Left kidney (tissue), 2 donors: ENCODE results near the gene NPEPL1. TPM values are rescaled to one million over a fixed set of nuclear protein-coding genes. Genes with fewer than 3 reads are reported as not detected.
"Not testable (repeated sequence)": the region's sequence is repeated elsewhere in the genome, so short reads cannot be mapped to it uniquely, and the experiment has no call there.

Source experiments
- DNase-seq: peaks from one replicate; pipeline ENCODE4 v3.0.0-alpha.2; 2013
- polyA plus RNA-seq: library from polyadenylated mRNA; unstranded; fragments of 120-200 nt; gene quantifications from one replicate; pipeline ENCODE4 v1.2.1, GENCODE V29; 2013; ENCODE audit not compliant: insufficient read length

Gene NPEPL1
- polyA plus RNA-seq, 1 donor: 41.7 TPM

- no peak for DNase-seq
Measured at GRCh38 chr20:58712806-58713731, 20.5 kb downstream of the NPEPL1 start.

- no peak for DNase-seq
Measured at GRCh38 chr20:58713801-58714339, 21.3 kb downstream of the NPEPL1 start.

GRCh38 chr20:58714340-58714922, 21.8 kb downstream of the NPEPL1 start:
- DNase-seq: no peak

GRCh38 chr20:58714923-58715351, 22.3 kb downstream of the NPEPL1 start:
- no peak for DNase-seq

GRCh38 chr20:58715391-58715800, 22.8 kb downstream of the NPEPL1 start:
- DNase-seq: no peak

GRCh38 chr20:58715801-58716475, 23.3 kb downstream of the NPEPL1 start:
- DNase-seq: no peak

GRCh38 chr20:58716476-58717277, 24.1 kb downstream of the NPEPL1 start:
- no peak for DNase-seq

GRCh38 chr20:58717278-58718091, 24.9 kb downstream of the NPEPL1 start:
- DNase-seq: no peak

GRCh38 chr20:58718121-58718563, 25.5 kb downstream of the NPEPL1 start:
- DNase-seq: no peak

- no peak for DNase-seq
Measured at GRCh38 chr20:58718729-58719128, 26.1 kb downstream of the NPEPL1 start.

GRCh38 chr20:58719258-58719657, 26.7 kb downstream of the NPEPL1 start:
- no peak for DNase-seq

GRCh38 chr20:58719971-58720371, 27.4 kb downstream of the NPEPL1 start:
- DNase-seq: no peak

- no peak for DNase-seq
Measured at GRCh38 chr20:58720890-58721289, 28.3 kb downstream of the NPEPL1 start.

- DNase-seq: no peak
Measured at GRCh38 chr20:58721951-58722778, 29.6 kb downstream of the NPEPL1 start.

- no peak for DNase-seq
Measured at GRCh38 chr20:58722877-58723627, 30.5 kb downstream of the NPEPL1 start.

- no peak for DNase-seq
Measured at GRCh38 chr20:58723628-58723984, 31.0 kb downstream of the NPEPL1 start.

GRCh38 chr20:58726156-58726555, 33.6 kb downstream of the NPEPL1 start:
- DNase-seq: not testable (repeated sequence)

GRCh38 chr20:58731192-58731591, 38.6 kb downstream of the NPEPL1 start:
- DNase-seq: no peak

GRCh38 chr20:58737198-58737597, 44.6 kb downstream of the NPEPL1 start:
- no peak for DNase-seq
